ENCODE data around the gene COBLL1. TPM values are rescaled to one million over a fixed set of nuclear protein-coding genes. Genes with fewer than 3 reads are reported as not detected.
"Not testable (repeated sequence)": the region's sequence is repeated elsewhere in the genome, so short reads cannot be mapped to it uniquely, and the experiment has no call there.

The COBLL1 gene, protein sequence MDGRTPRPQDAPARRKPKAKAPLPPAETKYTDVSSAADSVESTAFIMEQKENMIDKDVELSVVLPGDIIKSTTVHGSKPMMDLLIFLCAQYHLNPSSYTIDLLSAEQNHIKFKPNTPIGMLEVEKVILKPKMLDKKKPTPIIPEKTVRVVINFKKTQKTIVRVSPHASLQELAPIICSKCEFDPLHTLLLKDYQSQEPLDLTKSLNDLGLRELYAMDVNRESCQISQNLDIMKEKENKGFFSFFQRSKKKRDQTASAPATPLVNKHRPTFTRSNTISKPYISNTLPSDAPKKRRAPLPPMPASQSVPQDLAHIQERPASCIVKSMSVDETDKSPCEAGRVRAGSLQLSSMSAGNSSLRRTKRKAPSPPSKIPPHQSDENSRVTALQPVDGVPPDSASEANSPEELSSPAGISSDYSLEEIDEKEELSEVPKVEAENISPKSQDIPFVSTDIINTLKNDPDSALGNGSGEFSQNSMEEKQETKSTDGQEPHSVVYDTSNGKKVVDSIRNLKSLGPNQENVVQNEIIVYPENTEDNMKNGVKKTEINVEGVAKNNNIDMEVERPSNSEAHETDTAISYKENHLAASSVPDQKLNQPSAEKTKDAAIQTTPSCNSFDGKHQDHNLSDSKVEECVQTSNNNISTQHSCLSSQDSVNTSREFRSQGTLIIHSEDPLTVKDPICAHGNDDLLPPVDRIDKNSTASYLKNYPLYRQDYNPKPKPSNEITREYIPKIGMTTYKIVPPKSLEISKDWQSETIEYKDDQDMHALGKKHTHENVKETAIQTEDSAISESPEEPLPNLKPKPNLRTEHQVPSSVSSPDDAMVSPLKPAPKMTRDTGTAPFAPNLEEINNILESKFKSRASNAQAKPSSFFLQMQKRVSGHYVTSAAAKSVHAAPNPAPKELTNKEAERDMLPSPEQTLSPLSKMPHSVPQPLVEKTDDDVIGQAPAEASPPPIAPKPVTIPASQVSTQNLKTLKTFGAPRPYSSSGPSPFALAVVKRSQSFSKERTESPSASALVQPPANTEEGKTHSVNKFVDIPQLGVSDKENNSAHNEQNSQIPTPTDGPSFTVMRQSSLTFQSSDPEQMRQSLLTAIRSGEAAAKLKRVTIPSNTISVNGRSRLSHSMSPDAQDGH
- not detected in 2 replicates for total RNA-seq

DNA sequence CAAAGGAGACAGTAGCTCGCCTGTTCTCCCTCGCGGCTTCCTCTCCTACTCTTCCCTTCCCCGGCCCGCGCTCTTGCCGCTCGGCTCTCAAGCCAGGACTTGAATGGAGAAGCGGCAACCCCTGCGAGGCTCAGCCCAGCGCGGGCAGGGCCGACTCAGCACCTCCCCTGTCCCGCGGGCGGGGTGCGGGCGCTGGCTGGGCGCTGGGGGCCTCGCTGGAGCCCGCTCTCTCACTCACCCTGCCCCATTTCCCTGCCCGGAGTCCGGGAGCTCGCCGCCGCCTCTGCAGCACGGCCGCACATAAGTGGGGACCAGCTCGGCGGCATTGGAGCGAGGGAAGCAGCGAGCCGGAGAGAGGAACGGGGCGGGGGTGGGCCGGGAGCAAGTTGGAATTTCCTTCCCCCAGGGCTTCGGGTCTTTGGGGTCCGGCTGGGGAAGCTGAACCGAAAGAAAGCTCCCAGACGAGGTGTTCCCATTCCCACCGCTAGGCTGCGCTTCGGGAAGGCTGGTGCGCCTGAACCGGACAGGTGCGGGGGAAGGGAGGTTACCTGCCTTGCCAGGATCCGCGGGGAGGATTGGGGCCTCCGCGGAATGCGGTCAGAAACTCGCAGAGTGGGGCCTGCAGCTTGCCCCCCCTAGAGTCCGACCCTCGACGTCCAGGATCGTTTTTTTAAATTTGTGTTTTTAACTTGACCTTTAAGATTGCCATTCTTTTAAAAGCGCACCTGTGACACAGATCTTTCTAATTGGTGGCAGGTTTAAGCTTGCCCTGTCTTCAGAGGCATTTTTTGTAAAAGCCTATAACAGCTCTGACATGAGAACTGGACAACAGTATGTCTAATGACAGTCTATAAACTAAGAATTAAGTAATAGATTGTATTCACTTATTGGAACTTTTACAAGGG, at the start of gene COBLL1:
COBLL1 (minus strand) TSS at position 105 of the 905 bp plus-strand sequence. CDS start 627 bp downstream, outside the sequence.
- intact Hi-C loops (cut with micrococcal nuclease) = loop anchor here (2.0 to 5.0 kb wide), 2 partner anchors 55 to 71 kb away; no protein-coding TSS in a partner anchor

DNA sequence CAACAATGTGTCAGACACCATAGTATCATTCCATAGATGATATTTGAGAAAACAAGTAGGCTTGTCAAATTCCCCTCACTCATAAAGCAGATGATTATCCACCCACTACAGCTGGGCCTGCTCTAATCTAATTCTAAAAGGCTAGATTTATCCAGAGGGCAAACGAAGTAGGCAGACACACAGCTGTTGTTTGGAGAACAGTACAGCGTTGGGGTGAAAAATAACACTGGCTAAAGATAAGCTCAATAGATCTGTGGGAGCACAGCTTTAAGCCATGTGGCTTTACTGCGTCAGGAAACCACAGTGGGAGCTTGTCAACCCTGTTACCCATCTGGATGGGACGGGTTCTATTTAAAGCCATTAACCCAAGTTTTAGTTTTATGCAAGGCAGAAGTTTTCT, 48.9 kb upstream of the COBLL1 start:
- intact Hi-C loops (cut with micrococcal nuclease) = no loop called here

DNA sequence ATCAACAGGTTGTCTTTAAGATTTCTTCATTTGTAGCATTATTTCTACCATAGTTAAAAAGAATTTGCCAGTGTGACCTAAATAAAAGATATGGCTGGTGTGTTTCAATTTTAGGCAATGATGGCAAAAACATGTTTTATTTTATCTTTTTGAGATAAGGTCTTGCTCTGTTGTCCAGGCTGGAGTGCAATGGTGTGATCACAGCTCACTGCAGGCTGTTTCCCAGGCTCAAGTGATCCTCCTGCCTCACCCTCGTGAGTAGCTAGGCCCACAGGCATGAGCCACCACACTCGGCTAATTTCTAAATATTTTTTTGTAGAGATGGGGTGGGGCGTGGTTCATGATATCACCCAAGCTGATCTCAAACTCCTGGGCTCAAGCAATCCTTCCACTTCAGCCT, 47.0 kb upstream of the COBLL1 start:
- intact Hi-C loops (cut with micrococcal nuclease) = no loop called here

DNA sequence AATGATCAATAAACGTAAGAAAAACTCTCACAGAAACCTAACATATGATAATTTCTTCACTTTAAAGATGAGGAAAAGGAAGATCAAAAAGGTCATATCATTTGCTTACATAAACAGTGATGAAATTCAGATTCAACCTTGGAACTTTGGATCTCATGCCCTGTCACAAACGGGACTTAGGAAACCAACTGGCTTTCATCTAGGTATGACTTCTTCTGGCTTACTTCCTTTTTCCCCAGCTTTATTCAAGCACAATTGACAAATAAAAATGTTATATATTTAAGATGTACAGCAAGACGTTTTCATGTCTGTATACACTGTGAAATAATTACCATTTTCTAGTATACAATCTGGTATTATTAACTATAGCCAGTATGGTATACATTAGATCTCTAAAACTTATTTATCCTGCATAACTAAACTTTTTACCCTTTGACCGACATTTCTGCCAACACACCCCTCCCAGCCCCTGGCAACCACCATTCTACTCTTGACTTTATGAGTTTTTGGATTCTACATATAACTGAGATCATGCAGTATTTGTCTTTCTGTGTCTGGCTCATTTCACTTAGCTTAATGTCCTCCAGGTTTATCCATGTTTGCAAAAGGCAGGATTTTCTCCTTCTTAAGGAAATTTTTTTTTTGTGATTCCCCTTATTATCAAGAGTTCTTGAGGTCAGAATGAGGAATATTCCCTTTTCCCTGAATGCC, 46.0 kb upstream of the COBLL1 start:
- intact Hi-C loops (cut with micrococcal nuclease) = no loop called here

DNA sequence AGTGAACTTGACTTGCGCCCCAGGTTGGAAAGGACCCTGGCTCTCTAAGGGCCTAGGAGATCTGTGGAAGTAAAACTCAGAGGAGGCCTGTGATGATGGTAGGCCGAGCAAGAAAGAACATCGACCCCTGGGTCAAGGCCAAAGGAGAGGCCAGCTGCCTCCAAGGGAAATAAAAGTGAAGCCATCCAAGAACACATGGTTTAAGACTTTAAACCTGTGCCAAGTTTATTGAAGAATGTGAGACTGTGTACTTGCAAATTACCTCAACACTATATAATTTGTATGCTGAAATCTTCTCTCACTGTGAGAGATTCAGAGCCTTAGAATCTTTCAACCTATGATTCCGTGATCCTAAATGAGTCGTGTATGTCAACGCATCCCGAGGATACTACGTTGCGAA, 40.7 kb upstream of the COBLL1 start:
- intact Hi-C loops (cut with micrococcal nuclease) = no loop called here

DNA sequence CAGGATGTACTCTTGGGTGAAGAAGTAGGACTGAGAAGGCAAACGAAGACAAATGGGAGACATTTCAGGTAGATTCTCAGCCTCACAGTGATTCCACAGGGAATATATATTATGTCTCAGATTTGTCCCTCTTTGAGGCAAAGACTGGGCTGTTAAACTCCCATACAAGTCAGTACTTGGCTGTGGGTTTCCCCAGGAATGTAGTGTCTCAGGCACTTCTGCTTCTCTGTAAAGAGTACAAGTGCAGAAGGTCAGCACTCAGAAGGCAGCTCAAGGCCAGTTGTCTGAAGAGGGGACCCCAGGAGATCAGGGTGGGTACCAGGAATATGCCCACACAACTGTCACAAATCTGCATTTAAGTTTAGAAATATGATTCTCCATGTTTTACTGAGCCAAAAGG, 39.9 kb upstream of the COBLL1 start:
- intact Hi-C loops (cut with micrococcal nuclease) = no loop called here

DNA sequence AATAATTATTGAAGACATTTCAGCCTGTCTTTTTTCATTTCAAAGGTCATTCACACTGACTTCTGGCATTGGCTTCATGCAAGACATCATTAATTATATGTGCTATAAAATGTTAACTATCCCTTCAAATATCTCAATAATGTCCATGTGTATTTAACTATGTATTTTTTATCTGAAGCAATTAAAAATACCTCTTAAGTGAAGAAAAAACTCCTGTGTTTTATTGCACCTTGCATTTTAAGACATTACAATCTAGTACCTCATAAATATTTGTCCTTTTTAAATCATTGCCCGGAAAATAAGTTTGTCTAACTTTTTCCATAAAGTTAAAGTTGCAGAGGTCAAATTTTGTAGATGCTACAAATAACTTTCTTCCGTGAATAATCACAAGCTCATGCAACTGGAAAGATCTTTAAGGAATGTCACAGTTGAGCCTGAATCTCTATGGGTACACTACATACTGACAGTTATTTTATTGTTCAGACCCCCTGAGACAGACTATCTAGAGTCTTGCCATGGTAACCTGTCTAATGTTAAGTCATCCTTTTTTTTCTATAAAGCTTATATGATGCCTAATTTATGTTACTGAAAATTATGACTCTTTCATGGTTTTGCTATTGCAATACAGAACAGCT, 38.4 kb upstream of the COBLL1 start:
- intact Hi-C loops (cut with micrococcal nuclease) = no loop called here

DNA sequence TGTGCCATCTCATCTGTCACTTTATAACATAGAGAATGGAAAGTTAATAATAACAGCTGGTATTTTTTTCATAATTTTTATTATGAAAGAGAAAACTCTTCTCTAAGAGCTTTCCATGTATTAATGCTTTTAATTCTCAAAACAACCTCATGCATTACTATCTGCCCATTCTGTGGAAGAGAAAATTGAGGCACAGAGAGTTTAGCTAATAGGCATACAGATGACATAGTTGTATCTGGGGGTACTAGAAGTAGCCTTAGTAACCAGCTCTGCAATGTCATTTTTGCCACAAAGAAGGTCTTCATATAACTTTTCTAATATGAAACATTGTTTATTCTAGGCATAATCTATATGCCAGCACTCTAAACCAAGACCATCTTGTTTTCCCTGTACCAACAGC, 36.3 kb upstream of the COBLL1 start:
- intact Hi-C loops (cut with micrococcal nuclease) = no loop called here

DNA sequence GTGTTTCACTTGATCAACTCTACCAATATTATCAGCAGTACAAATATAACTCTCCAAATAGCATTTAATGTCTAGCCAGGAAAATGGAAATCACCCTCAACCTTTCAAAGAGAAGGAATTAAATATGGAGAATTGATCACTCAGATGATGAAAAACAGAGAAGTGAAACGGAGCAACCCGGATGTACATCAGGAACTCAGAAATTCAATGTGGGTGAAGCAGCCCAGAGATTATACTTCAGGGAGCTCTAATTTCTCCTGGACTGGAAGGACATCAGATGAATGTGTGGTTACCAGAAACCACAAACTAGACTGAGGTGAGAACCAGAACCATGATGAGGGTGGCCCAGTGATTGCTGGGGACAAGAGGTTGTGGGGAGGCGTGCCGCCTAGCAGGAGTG, 35.5 kb upstream of the COBLL1 start:
- intact Hi-C loops (cut with micrococcal nuclease) = no loop called here

DNA sequence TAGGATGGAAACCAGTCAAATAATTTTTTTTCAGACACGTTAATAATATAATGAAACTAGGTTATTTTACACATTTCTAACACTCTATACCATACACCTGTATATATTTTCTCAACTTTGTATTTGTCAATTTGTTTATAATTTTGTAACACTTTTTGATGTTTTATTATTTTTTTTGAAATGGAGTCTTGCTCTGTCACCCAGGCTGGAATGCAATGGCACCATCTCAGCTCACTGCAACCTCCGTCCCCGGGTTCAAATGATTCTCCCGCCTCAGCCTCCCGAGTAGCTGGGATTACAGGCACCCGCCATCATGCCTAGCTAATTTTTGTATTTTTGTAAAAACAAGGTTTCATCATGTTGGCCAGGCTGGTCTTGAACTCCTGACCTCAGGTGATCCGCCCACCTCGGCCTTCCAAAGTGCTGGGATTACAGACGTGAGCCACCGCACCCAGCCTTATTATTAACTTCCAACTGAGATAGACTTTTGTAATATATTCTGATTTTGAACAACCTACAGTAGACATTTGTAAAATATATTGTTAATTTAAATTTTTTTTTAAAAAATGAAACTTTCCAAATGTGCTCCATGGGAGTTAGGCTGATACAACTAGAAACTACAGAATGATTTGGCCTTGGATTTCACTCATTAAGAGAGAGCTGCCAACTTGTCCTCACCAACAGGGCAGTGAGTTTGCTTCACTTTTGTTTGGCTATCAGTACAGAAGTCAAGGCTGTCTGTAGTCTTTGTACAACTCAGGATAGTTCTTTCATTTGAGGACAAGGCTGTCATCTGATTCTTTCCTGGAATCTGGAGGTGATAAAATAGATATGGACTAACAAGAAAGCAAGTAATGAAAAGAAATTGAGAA, 33.9 kb upstream of the COBLL1 start:
- intact Hi-C loops (cut with micrococcal nuclease) = no loop called here

DNA sequence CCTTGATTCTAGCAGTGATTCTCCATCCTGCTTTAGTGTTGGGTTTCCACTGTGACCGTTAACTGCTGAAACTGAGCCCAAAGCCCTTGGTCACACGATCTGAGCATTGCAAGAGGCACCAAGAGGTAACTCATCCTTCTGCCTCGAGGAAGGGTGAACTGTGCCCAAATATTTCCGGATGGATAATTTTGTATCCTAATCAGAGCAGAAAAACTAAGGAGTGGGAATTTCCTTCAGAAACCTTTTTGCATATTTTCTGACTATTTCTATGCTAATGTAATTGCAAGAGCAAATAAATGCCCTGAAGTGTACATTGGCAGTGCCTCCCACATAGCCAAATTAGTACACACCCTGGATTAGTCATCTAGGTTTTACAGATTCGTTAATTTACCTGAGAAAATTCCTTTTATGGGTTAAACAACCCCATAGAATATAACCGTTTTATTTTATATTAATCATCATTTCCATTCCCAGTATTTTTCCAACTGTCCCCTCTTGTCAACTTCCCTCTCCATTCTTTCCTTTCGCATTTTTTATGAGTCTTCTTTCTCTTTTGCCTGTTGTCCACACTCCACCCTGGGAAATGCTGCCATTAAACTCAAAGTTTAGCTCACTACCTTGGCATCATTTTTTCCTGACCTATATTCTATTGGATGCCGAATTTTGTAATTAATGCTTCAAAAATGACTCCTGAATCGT, 31.7 kb upstream of the COBLL1 start:
- intact Hi-C loops (cut with micrococcal nuclease) = no loop called here

DNA sequence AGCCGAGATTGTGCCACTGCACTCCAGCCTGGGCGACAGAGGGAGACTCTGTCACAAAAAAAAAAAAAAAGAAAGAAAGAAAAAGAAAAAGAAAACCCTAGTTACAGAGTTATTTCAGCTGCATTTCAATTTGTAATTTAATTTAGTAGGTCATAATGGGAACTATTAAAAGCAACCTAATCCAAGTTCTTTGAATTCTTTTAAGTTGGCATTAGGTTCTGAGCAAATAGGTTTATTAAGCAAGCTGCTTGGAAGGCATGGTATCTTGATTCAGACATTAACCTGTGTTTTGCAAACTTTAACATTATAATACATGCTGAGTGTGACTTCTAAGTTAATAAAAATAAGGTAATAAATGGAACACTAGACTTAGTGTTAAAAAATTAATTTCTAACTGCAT, 29.8 kb upstream of the COBLL1 start:
- intact Hi-C loops (cut with micrococcal nuclease) = no loop called here

DNA sequence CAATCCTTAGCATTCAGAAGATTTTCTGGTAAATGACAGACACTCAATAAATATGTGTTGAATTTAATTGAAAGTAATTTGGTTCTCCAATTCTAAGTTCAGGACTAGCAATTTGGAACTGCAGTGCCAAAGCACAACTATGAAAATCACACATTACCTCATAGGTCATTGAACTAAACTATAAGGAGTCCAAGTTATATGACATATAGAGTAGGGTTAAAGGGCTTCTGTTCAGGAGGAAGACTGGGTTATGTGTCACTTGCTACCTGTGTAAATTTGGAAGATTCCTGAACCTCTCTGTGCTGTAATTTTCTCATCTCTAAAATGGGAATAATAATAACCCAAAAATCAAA, 27.8 kb upstream of the COBLL1 start:
- intact Hi-C loops (cut with micrococcal nuclease) = no loop called here

DNA sequence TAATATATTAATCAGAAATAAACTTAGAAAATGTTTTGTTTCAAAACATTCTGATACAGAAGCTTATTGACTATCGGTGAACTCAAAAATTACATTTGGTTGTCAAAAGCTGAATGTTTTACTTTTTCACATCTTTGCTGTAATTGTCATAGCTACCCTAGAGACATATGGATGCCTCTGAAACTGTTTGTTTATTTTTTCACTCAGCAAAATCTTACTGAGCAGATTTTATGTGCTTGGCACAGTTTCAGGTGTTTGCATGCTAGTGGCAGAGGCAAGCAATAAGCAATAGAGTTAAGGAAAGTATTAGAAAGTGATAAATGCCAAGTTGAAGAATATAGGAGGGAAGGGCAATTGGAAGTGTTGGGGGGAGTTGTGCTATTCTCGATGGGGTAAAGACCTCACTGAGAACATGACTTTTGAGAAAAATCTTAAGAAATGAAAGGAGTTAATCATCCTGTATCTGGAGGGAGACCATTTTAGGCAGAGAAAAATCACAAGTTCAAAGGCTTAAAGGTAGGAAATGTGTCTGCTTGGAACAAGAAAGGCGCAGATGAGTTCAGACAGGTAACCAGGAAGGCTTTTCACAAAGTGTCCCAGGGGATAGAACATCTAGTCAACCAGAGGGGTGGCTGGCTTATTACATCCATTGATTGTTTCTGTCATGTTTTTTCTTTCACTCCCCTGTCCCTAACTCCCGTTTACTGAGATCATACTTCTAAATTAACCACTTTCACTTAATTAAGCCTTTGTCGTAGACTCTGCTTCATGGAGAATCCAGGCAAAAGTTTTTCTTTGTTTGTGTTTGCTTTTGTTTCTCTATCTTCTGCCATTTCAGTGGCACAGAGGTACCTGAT, 27.2 kb upstream of the COBLL1 start:
- intact Hi-C loops (cut with micrococcal nuclease) = no loop called here

DNA sequence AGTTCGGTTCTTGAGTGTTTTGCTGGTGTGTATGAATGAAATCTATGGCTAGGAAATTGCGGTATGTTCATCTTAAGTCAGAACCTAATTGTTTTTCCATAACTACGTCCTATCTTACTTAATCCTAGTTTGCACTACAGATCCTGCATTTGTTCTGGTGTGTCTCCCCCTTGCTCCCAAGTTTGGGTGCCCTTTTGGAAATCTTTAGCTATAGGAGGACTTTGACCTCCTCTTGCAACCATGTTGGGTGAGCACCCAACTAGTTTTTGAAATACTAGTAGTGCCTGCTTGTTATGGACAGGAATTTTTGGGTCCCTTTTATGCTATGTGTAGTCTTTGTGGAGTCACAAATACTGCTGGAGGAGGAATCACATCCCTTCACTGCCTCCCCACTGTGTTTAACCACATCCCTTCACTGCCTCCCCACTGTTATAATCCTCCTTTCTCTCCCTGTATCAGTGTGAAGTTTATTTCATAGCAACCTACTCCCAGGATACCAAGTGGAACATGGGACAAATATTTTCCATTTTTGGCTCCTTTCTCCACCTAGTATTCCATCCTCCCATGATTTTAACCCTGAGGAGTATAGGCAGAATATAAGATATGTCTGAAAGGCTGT, 26.3 kb upstream of the COBLL1 start:
- intact Hi-C loops (cut with micrococcal nuclease) = no loop called here

DNA sequence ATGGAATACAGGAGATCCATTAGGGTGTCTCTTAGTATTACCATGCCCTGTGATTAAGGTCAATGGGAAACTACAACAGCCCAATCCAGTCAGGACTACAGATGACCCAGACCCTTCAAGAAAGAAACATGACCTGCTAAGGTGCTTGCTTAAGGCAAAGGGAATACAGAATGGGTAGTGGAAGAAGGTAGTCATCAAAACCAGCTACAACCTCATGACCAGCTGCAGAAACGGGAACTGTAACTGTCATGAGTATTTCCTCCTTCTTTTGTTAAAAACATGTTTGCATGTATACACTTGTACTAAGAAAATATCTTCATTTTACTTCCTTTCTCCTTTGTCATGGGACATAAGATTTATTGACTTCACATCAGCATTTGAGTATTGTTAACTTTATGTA, 24.8 kb upstream of the COBLL1 start:
- intact Hi-C loops (cut with micrococcal nuclease) = not testable (repeated sequence)

DNA sequence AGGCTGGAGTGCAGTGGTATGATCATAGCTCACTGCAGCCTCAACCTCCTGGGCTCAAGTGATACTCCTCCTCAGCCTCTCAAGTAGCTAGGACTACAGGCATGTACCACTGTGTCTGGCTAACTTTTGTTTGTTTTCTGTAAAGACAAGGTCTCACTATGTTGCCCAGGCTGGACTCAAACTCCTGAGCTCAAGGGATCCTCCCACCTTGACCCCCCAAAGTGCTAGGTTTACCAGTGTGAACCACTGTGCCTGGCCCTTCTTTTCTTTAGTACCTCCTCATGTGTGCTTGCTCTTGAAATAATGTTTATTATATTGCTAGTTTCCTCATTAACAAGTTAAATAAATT, 19.0 kb upstream of the COBLL1 start:
- intact Hi-C loops (cut with micrococcal nuclease) = no loop called here
